Kidney epithelial cell (primary cell): ENCODE results near the gene TBC1D22B. TPM values are rescaled to one million over a fixed set of nuclear protein-coding genes. Genes with fewer than 3 reads are reported as not detected.

ENCODE experiments used
- DNase-seq: peaks from one replicate; pipeline ENCODE4 v3.0.0-alpha.2; 2010; ENCODE audit warnings: low read depth
- H3K27me3 ChIP-seq: 2 replicates; pipeline ENCODE4 v1.6.0; 2011; ENCODE audit warnings: low read length; ENCODE audit not compliant: control insufficient read depth, insufficient read depth
- H3K36me3 ChIP-seq: 2 replicates; pipeline ENCODE4 v1.5.1; 2011; ENCODE audit warnings: low read length; ENCODE audit not compliant: control insufficient read depth, insufficient read depth
- H3K4me3 ChIP-seq: 2 replicates; pipeline ENCODE4 v1.5.1; 2011; ENCODE audit warnings: low read depth, mild to moderate bottlenecking, control low read depth, low read length
- CTCF ChIP-seq: IDR thresholded peaks from 2 replicates; pipeline ENCODE4 v1.5.1; 2011; ENCODE audit warnings: mild to moderate bottlenecking, moderate library complexity, low read length, control low read depth, inconsistent platforms; ENCODE audit not compliant: insufficient read depth, poor library complexity, severe bottlenecking
- total RNA-seq: library from RNA; depleted of rRNA; stranded (reverse); fragments of >200 nt; gene quantifications from 2 replicates; pipeline ENCODE4 v1.2.3, GENCODE V29; 2015

TBC1D22B gene
- total RNA-seq, 1 donor from 2014 or later, result 12.7 TPM

- no peaks in the 10 kb centered on the region for H3K36me3 ChIP-seq
- TF ChIP-seq CTCF, result no peak
Observed at GRCh38 chr6:37369321-37370201, 112.0 kb downstream of the TBC1D22B start.

GRCh38 chr6:37371154-37372083 is 113.8 kb downstream of the TBC1D22B start:
- no peak for TF ChIP-seq CTCF
- DNase-seq, result no peak
- H3K36me3 ChIP-seq, result no peaks in the 10 kb centered on the region
- no peaks in the 10 kb centered on the region for H3K27me3 ChIP-seq
- no peak overlapping the region for H3K4me3 ChIP-seq

More at GRCh38 chr6:37369321-37370201, 112.0 kb downstream of the TBC1D22B start:
- Histone ChIP-seq H3K4me3 (no peak overlapping the region), H3K27me3 (no peaks in the 10 kb centered on the region)
- no peak for DNase-seq

- Histone ChIP-seq H3K36me3 (no peaks in the 10 kb centered on the region), H3K27me3 (no peaks in the 10 kb centered on the region), H3K4me3 (no peak overlapping the region)
- TF ChIP-seq CTCF, result no peak
- DNase-seq, result no peak
Observed at GRCh38 chr6:37372116-37372515, 114.5 kb downstream of the TBC1D22B start.

- TF ChIP-seq CTCF, result no peak
- Histone ChIP-seq H3K4me3 (no peak overlapping the region), H3K36me3 (no peaks in the 10 kb centered on the region), H3K27me3 (no peaks in the 10 kb centered on the region)
- DNase-seq, result no peak
Observed at GRCh38 chr6:37373822-37374471, 116.4 kb downstream of the TBC1D22B start.

GRCh38 chr6:37375376-37375775 is 117.8 kb downstream of the TBC1D22B start:
- DNase-seq, result no peak

More at GRCh38 chr6:37375376-37375775, 117.8 kb downstream of the TBC1D22B start:
- Histone ChIP-seq H3K27me3 (no peaks in the 10 kb centered on the region), H3K36me3 (no peaks in the 10 kb centered on the region), H3K4me3 (no peak overlapping the region)
- TF ChIP-seq CTCF, result no peak
